HL-60 (cell line): Measurements from ENCODE around the gene TMEM117.

Source experiments
- CTCF ChIP-seq: IDR thresholded peaks from one replicate; pipeline ENCODE4 v1.5.1; 2011; ENCODE audit warnings: low read length, control low read depth, inconsistent platforms; ENCODE audit not compliant: insufficient read depth
- REST ChIP-seq: IDR thresholded peaks from 2 replicates; pipeline ENCODE4 v1.6.1; 2012; ENCODE audit warnings: low read depth; ENCODE audit not compliant: insufficient replicate concordance

- TF ChIP-seq CTCF (no peak), REST (no peak)
Measured at GRCh38 chr12:43973993-43974392, 138.1 kb downstream of the TMEM117 start.
